Cardiac muscle cell (in vitro differentiated cells and primary cell): Measurements from ENCODE around the gene MGME1. TPM values are rescaled to one million over a fixed set of nuclear protein-coding genes. Genes with fewer than 3 reads are reported as not detected.

Source experiments
- DNase-seq, 2 donors: peaks; one replicate each; pipeline versions ENCODE4 v3.0.0 to v3.0.0-alpha.2; 2010 to 2017; ENCODE audit warnings: low read depth in 1 of 2, low spot score in 1 of 2
- H3K27ac ChIP-seq: fragments of 200-600 bp; sonication (generic); 2 replicates; pipeline ENCODE4 v1.5.1; 2016
- H3K27me3 ChIP-seq: fragments of 200-600 bp; sonication (generic); 2 replicates; pipeline ENCODE4 v1.6.0; 2016; ENCODE audit warnings: control low read depth
- H3K36me3 ChIP-seq: fragments of 200-600 bp; sonication (generic); 2 replicates; pipeline ENCODE4 v1.5.1; 2016; ENCODE audit warnings: control low read depth
- H3K4me1 ChIP-seq: fragments of 200-600 bp; sonication (generic); 2 replicates; pipeline ENCODE4 v1.8.1; 2017; ENCODE audit warnings: low read depth, mild to moderate bottlenecking, mixed run types
- H3K4me3 ChIP-seq: fragments of 200-600 bp; sonication (generic); 2 replicates; pipeline ENCODE4 v1.5.1; 2016; ENCODE audit warnings: mild to moderate bottlenecking
- H3K9me3 ChIP-seq: fragments of 200-600 bp; sonication (generic); 2 replicates; pipeline ENCODE4 v1.5.1; 2017; ENCODE audit warnings: low read depth, mild to moderate bottlenecking, control low read depth
- CTCF ChIP-seq: IDR thresholded peaks from 2 replicates; pipeline ENCODE4 v1.5.1; 2012; ENCODE audit warnings: low read depth, mild to moderate bottlenecking, low read length
- polyA plus RNA-seq: library from polyadenylated mRNA; unstranded; fragments of >200 nt; fragmentation: Nextera tagmentation; extraction: Ambion mirVana; gene quantifications from 2 replicates; pipeline ENCODE4 v1.2.1, GENCODE V29; 2016
- total RNA-seq: library from RNA; depleted of rRNA; stranded (reverse); fragments of >200 nt; gene quantifications from 2 replicates; pipeline ENCODE4 v1.2.3, GENCODE V29; 2016

MGME1 gene
- total and polyA plus RNA-seq, 2 experiments from 2014 or later: 15.9 to 27.2 TPM

- Histone ChIP-seq H3K4me1 (peaks cover 30% of the 10 kb centered on the region), H3K27me3 (no peaks in the 10 kb centered on the region), H3K9me3 (no peaks in the 10 kb centered on the region), H3K27ac (peak overlapping the region; percentile 99), H3K4me3 (peak overlapping the region; percentile 95), H3K36me3 (peaks cover 3% of the 10 kb centered on the region)
- no peak for TF ChIP-seq CTCF
- peak; percentile 48 to 63 for DNase-seq
Measured at GRCh38 chr20:17971300-17972013, 2.6 kb downstream of the MGME1 start.

GRCh38 chr20:17972121-17972520 is 3.3 kb downstream of the MGME1 start:
- no peak for TF ChIP-seq CTCF
- Histone ChIP-seq H3K27ac (peak overlapping the region; percentile 99), H3K4me3 (peak overlapping the region; percentile 95), H3K9me3 (no peaks in the 10 kb centered on the region), H3K4me1 (peaks cover 26% of the 10 kb centered on the region), H3K36me3 (peaks cover 3% of the 10 kb centered on the region), H3K27me3 (no peaks in the 10 kb centered on the region)
- DNase-seq: peak in 1 of 2 donors; percentile 40

GRCh38 chr20:17976305-17976704 is 7.5 kb downstream of the MGME1 start:
- H3K4me1 ChIP-seq: peaks cover 18% of the 10 kb centered on the region
- DNase-seq: no peak
- H3K9me3 ChIP-seq: no peaks in the 10 kb centered on the region
- no peak overlapping the region for H3K4me3 ChIP-seq
- H3K27me3 ChIP-seq: no peaks in the 10 kb centered on the region
- H3K27ac ChIP-seq: no peak overlapping the region
- H3K36me3 ChIP-seq: peaks cover 12% of the 10 kb centered on the region
- no peak for TF ChIP-seq CTCF

- H3K4me3 ChIP-seq: no peak overlapping the region
- peaks cover 12% of the 10 kb centered on the region for H3K36me3 ChIP-seq
- no peak for TF ChIP-seq CTCF
- H3K4me1 ChIP-seq: no peaks in the 10 kb centered on the region
- no peak for DNase-seq
- no peaks in the 10 kb centered on the region for H3K27me3 ChIP-seq
- no peaks in the 10 kb centered on the region for H3K9me3 ChIP-seq
- no peak overlapping the region for H3K27ac ChIP-seq
Measured at GRCh38 chr20:17985388-17986018, 16.7 kb downstream of the MGME1 start.

- TF ChIP-seq CTCF: no peak
- Histone ChIP-seq H3K36me3 (peaks cover 9% of the 10 kb centered on the region), H3K27me3 (no peaks in the 10 kb centered on the region), H3K4me1 (no peaks in the 10 kb centered on the region), H3K27ac (no peak overlapping the region), H3K9me3 (no peaks in the 10 kb centered on the region), H3K4me3 (no peak overlapping the region)
- DNase-seq: no peak
Measured at GRCh38 chr20:17987988-17988387, 19.2 kb downstream of the MGME1 start.
